Neutrophil (primary cell): Measurements from ENCODE around the gene METRNL.
A peak's percentile ranks its signal among the peaks of the same experiment; 100 is the strongest.

Source experiments
- H3K27ac ChIP-seq: fragments of 200-600 bp; sonication (generic); 2 replicates; pipeline ENCODE4 v1.5.1; 2016; ENCODE audit warnings: mild to moderate bottlenecking, moderate library complexity
- H3K27me3 ChIP-seq: fragments of 200-600 bp; sonication (generic); 2 replicates; pipeline ENCODE4 v1.6.0; 2016; ENCODE audit warnings: mild to moderate bottlenecking
- H3K36me3 ChIP-seq: fragments of 200-600 bp; sonication (generic); 2 replicates; pipeline ENCODE4 v1.5.1; 2017
- H3K4me1 ChIP-seq, 2 experiments: fragments of 200-600 bp in 1 of 2; sonication (generic) in 1 of 2; 1 replicate in 1 of 2; 2 replicates in 1 of 2; pipeline versions ENCODE4 v1.5.1 to v1.6.1; 2013 to 2016; ENCODE audit warnings: low read depth in 1 of 2, low read length in 1 of 2, mild to moderate bottlenecking in 1 of 2, moderate library complexity in 1 of 2; ENCODE audit not compliant: control insufficient read depth in 1 of 2, insufficient read depth in 1 of 2
- H3K4me3 ChIP-seq, 2 experiments: fragments of 200-600 bp in 1 of 2; sonication (generic) in 1 of 2; 1 replicate in 1 of 2; 2 replicates in 1 of 2; pipeline ENCODE4 v1.5.1; 2013 to 2016; ENCODE audit warnings: low read depth in 1 of 2, low read length in 1 of 2, mild to moderate bottlenecking in 1 of 2, moderate library complexity in 1 of 2
- H3K9me3 ChIP-seq: fragments of 200-600 bp; sonication (generic); 2 replicates; pipeline ENCODE4 v1.5.1; 2016
- CTCF ChIP-seq: fragments of 200-600 bp; sonication (generic); IDR thresholded peaks from 2 replicates; pipeline ENCODE4 v1.5.1; 2016; ENCODE audit warnings: antibody characterized with exemption

Gene METRNL

GRCh38 chr17:83067718-83068261 is 11.6 kb upstream of the METRNL start:
- no peaks in the 10 kb centered on the region for H3K36me3 ChIP-seq
- no peak overlapping the region for H3K4me3 ChIP-seq
- peaks cover 5 to 9% of the 10 kb centered on the region in 2 experiments for H3K4me1 ChIP-seq
- peaks cover 31% of the 10 kb centered on the region for H3K27me3 ChIP-seq
- no peaks in the 10 kb centered on the region for H3K9me3 ChIP-seq
- H3K27ac ChIP-seq = peak overlapping the region; percentile 23
- no peak for TF ChIP-seq CTCF

- H3K4me3 ChIP-seq = no peak overlapping the region
- H3K27me3 ChIP-seq = peaks cover 28% of the 10 kb centered on the region
- H3K27ac ChIP-seq = no peak overlapping the region
- peaks cover 5 to 9% of the 10 kb centered on the region in 2 experiments for H3K4me1 ChIP-seq
- TF ChIP-seq CTCF = no peak
- no peaks in the 10 kb centered on the region for H3K36me3 ChIP-seq
- H3K9me3 ChIP-seq = no peaks in the 10 kb centered on the region
Observed at GRCh38 chr17:83068641-83069570, 10.5 kb upstream of the METRNL start.

- Histone ChIP-seq H3K27me3 (peaks cover 33% of the 10 kb centered on the region), H3K9me3 (no peaks in the 10 kb centered on the region), H3K4me3 (no peak overlapping the region), H3K4me1 (peaks cover 5 to 9% of the 10 kb centered on the region in 2 experiments), H3K27ac (no peak overlapping the region), H3K36me3 (no peaks in the 10 kb centered on the region)
- no peak for TF ChIP-seq CTCF
Observed at GRCh38 chr17:83069571-83069906, 9.9 kb upstream of the METRNL start.

GRCh38 chr17:83069931-83070742 is 9.3 kb upstream of the METRNL start:
- H3K9me3 ChIP-seq = no peaks in the 10 kb centered on the region
- H3K4me3 ChIP-seq = no peak overlapping the region
- no peak for TF ChIP-seq CTCF
- H3K27ac ChIP-seq = no peak overlapping the region
- peaks cover 39% of the 10 kb centered on the region for H3K27me3 ChIP-seq
- H3K4me1 ChIP-seq = peaks cover 5 to 9% of the 10 kb centered on the region in 2 experiments
- no peaks in the 10 kb centered on the region for H3K36me3 ChIP-seq

GRCh38 chr17:83070800-83071341 is 8.5 kb upstream of the METRNL start:
- no peak overlapping the region for H3K4me3 ChIP-seq
- TF ChIP-seq CTCF = no peak
- no peaks in the 10 kb centered on the region for H3K36me3 ChIP-seq
- H3K27ac ChIP-seq = no peak overlapping the region
- H3K4me1 ChIP-seq = peaks cover 5 to 9% of the 10 kb centered on the region in 2 experiments
- no peaks in the 10 kb centered on the region for H3K9me3 ChIP-seq
- H3K27me3 ChIP-seq = peaks cover 46% of the 10 kb centered on the region
